ENCODE measurements around the gene IFNK.

IFNK gene

GRCh38 chr9:27539479-27540441 is 15.7 kb downstream of the IFNK start:
- no peak for DNase-seq

DNA sequence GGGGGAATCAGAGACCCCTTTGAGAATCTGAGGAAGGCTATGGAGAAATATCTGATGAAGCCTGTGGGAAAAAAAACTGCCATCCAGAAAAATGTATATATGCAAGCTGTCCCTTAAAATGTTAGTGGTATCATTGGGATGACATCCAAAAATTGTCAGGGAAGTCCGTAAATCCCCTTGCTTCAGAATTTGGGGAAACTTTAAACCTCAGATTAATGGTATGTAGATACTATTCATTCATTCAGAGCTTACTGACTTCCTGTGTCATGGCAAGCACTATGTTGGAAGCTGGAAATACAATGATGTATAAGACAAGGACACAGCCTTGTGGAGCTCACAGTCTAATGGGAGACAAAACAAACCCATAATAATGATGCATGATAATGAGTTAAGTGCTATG is 16.4 kb downstream of the IFNK start:
- DNase-seq: no peak

DNA sequence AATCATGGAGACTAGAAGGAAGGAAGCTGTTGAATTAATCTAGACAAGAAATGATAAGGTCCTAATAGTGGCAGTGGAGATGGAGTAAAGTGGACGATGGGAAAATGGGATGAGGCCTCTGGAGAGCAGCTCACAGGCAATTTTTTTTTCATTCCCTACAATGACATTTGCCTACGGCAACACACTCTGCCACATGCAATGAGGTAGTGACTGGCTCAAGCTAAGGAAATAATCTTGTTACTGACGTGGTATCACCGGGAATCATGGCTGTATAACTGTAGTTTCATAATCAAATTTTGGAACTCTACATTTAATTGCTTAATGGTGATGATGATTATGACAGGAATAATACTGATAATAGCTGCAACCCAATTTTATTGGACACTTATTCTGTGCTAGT is 17.6 kb downstream of the IFNK start:
- DNase-seq: no peak

- no peak for DNase-seq
These were observed 18.4 kb downstream of the IFNK start for GRCh38 chr9:27542508-27542907.

- DNase-seq: no peak
These were observed 21.4 kb downstream of the IFNK start for GRCh38 chr9:27545471-27545870.

- peak; percentile 13 to 57 for DNase-seq
These were observed 24.1 kb downstream of the IFNK start for GRCh38 chr9:27548055-27548741.

DNA sequence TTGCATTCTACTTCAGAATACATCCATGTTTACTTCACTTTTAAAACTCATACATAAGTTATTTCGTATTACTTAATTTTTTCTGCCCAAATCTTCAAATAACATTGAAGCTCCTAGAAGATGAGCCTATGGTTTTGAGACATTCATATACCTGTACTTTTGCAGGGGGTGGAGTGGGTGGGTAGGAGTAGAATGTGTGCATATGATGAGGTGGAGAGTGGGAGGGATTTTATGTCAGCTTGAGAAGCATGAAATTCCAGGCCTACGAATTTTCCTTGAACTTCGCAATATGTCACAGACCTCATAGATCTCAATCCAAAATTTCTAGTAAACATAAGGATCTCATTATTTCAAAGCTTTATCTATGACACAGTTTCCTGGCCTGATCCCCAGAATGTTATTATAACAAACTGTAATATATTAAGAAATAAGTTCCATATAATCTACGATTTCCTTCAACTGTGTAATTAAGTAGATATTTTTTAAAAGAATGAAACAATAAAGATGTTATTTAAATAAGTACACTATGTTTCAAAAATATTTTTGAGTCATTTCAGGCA is 25.2 kb downstream of the IFNK start:
- DNase-seq: no peak

DNA sequence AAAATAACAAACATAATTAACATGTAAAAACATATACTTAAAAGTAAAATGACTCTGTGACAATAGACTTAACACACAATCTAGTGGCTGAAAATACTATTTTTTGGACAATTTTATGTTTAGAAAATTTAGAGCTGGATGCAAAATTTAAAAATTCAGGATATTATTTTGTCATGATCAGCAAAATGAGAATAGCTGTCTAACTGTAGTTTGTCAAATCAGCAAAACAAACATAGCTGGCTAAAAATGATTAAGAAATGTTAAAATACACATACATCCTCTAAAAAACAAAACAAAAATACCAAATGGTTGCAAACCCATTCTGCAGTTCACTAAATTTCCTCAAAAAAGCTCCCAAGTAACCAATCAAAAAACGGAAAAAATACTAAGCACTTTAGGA is 30.6 kb downstream of the IFNK start:
- DNase-seq: no peak

DNA sequence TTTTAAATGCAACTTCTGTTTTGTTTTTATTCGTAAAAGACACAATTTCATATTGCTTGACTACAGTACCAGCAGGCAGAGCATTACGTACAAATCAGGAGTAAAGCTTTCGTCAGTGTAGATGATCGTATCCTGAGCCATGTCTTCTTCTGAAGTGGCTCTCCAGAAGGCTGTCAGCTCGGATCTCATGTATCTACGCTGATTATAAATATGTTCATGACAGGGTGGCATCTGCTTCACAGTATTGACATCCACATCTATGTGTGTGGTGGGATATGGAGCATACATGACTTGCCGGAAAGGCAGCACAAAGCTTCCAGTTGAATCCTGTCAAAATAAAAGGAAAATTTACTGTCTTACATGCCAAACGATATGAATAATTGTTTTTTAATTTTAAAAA is 32.4 kb downstream of the IFNK start:
- DNase-seq: no peak

GRCh38 chr9:27558307-27558706 is 34.2 kb downstream of the IFNK start:
- DNase-seq: no peak

DNA sequence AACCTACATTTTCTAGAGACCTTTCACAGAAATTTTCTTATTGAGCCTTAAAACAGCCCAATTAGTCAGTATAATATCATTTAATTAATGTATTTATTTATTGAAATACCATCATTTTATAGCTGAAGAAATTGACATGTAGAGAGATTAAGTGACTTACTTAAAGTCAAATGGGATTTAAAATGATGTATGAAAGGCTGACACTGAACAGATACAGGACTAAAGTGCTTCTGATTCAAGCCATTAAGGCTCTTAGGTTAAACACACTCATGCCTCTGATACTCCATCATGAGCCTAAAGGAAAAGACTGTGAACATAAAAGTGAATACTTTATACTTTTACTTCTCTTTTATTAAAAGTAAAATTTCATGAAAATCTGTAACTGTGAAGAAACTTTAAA is 36.4 kb downstream of the IFNK start:
- no peak for DNase-seq

DNA sequence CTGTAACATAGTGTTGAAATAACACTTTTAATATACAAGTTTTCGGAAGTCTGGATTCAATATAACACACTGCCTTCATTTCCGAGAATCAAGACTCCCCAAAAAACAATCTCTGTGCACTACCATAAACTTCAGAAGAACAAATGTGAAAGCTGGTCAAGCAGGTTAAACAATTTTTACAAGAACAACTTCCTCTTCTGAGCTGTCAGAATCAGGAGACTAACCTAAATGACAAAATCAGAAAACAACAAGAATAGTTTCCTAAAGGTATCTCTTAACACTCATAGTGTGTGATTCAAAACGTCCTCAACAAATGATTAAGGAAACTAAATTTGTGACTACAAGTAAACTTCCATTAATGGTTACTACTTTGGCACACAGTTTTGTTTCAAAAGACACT is 37.6 kb downstream of the IFNK start:
- no peak for DNase-seq

GRCh38 chr9:27563738-27564430 is 39.8 kb downstream of the IFNK start:
- no peak for DNase-seq

GRCh38 chr9:27564670-27565069 is 40.6 kb downstream of the IFNK start:
- no peak for DNase-seq

DNA sequence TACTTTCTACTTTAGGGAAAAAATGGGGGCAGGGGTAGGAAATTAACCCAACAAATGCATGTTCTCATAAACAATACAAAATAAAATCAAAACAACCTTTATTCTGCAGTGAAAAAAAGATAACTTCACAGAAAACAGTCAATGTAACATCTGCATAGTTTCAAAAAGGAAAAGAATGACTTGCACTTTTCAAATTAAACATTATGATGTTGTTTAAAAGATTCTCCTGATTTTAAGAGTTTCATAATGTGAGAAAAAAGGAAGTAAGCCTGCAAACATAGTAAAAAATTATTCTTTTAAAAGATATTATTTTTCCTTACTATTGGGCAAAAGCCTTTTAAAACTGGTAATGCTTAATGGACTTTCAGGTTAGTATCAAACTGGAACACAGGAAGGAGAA is 41.6 kb downstream of the IFNK start:
- DNase-seq: no peak

DNA sequence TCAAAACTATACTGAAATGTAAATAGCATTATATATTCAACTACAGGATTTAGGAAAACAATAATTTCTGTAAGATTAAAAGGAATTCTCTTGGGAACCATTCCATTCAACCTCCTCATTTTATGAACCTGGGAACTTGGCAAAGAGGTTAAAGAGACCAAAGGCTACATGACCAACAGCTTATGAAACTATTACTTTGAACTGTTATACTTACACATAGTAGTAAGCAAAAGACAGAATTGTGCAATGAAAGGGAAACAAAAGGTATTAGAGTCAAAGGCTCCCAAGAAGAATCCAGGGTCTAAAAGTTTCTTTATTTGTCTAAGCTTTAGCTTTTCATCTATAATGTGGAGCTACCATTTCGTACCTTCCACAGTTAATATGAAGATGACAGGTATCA is 42.0 kb downstream of the IFNK start:
- DNase-seq: no peak

GRCh38 chr9:27569406-27569805 is 45.3 kb downstream of the IFNK start:
- no peak for DNase-seq

DNA sequence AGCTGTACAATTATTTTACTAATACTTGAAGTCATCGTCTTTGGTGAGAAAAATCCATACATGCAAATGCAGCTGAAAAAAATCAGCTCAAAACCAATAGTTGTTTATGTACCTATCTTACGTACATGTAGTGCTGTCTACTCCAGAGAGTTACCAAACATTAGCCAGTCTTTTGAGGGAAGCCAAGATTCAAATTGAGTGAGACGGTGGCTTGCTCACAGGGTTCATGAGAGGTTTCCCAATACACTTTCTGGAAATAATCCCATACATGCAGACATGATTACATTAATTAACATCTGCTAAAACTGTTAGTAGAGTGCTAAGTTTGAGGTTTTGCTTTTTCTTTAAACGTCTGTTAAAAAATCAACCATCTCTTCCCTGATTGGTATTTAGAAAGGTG is 46.9 kb downstream of the IFNK start:
- no peak for DNase-seq

DNA sequence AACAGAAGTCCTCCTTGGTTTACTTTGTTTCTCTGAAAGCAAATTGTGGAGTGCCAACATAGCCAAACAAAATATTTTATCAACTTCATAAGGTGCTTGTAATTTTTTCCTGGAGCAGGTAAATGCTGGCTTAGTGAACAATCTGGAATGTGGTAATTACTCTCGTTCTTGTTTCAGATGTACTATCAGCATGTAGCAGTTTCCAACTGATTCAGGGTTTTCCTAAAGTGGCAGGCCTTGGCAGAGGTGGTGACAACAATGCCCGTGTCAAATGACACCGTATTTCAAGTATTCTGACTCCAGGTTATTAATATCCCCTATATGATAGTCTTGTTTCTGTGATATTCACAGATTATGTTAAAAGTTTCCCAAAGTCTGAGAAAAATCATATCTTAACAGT is 48.0 kb downstream of the IFNK start:
- DNase-seq: no peak

DNA sequence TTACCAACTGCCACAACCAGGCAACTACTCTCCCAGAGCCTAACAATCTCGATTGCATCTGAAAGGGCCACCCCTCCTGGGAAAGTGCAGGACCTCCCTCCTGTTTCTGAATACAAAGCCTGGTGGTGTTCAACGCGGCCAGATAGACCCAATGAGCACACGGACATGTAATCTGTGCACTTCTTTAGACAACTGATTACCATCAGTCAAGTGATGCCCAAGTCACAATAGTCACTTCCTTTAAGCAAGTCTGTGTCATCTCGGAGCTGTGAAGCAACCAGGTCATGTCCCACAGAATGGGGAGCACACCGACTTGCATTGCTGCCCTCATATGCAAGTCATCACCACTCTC is 48.5 kb downstream of the IFNK start:
- DNase-seq: peak; percentile 3 to 24

GRCh38 chr9:27572918-27573633 is 49.0 kb downstream of the IFNK start, which contains the start of gene C9orf72:
TSS of gene C9orf72 (minus strand) at chr9:27573481. CDS start at chr9:27567120, 6,361 bp downstream.
- peak in 1 of 2 experiments; percentile 39 for DNase-seq
